BJ (cell line): ENCODE data around the gene MAGOH. TPM values are rescaled to one million over a fixed set of nuclear protein-coding genes. Genes with fewer than 3 reads are reported as not detected.
"Not testable (repeated sequence)": the region's sequence is repeated elsewhere in the genome, so short reads cannot be mapped to it uniquely, and the experiment has no call there.

Experiments used
- CTCF ChIA-PET: fragments of 350-600 bp; formaldehyde crosslinking; extraction: SDS; loops from one replicate; lab custom pipeline; 2021; ENCODE audit warnings: antibody characterized with exemption, inconsistent platforms; lab: Yijun Ruan, JAX
- POLR2A ChIA-PET: fragments of 300-600 bp; sonication (Branson Sonifier 250); formaldehyde crosslinking; extraction: SDS; loops from one replicate; lab custom pipeline; 2021; ENCODE audit warnings: antibody characterized with exemption; lab: Charles Lee
- DNase-seq: peaks from one replicate; pipeline ENCODE4 v3.0.0-alpha.2; 2011; ENCODE audit warnings: low read depth
- H3K27me3 ChIP-seq: 2 replicates; pipeline ENCODE4 v1.6.0; 2011; ENCODE audit warnings: low read length; ENCODE audit not compliant: control insufficient read depth, insufficient read depth
- H3K36me3 ChIP-seq: 2 replicates; pipeline ENCODE4 v1.5.1; 2011; ENCODE audit warnings: low read length; ENCODE audit not compliant: control insufficient read depth, insufficient read depth
- H3K4me3 ChIP-seq: 2 replicates; pipeline ENCODE4 v1.5.1; 2011; ENCODE audit warnings: low read depth, mild to moderate bottlenecking, control low read depth, low read length
- polyA plus RNA-seq: library from polyadenylated mRNA; depleted of rRNA; stranded (reverse); fragments of >200 nt; gene quantifications from 2 replicates; pipeline ENCODE4 v1.2.3, GENCODE V29; 2011
- TF ChIP-seq, protein P1 (sequence below): IDR thresholded peaks from 2 replicates; pipeline ENCODE4 v1.5.1; 2011; ENCODE audit warnings: low read depth, mild to moderate bottlenecking, control low read depth, inconsistent platforms, low read length, moderate library complexity; ENCODE audit not compliant: insufficient read depth

Gene MAGOH
- polyA plus RNA-seq, 1 experiment = 3.9 TPM

DNA sequence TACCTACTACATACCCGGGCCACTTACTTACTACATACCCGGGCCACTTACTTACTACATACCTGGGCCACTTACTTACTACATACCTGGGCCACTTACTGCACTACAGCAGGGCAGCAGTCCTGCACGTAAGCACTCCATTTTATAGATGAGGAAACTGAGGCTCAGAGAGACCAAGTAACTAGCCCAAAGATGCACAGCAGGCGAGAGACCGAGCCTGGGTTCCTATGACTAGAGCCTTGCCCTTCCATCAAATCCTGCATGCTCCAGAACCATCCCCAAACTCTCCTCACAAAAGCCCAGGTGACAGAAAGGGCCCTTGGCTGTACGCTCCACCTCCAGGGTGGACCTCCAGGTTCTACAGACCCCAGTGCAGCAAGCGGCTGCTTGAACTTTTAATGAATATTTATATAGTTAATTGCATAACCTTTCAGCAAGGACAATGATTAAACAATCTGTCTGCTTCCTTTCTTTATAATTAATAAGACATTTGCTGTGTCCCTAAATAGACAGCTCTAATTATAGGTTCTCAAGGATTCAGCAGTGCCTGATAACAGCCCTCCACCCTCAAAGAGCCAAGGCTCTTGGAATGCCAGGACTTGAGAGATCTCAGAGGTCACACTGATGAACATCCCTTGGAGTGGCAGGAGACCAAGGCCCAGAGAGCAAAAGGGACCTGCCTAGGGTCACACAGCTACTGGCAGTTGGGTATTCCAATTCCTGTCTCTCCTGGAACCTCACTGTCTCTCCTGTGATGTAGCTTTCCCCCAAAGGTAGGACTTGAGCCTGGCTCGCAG, 46.1 kb upstream of the MAGOH start:
- Histone ChIP-seq H3K36me3 (peaks cover 2% of the 10 kb centered on the region), H3K27me3 (no peaks in the 10 kb centered on the region), H3K4me3 (no peak overlapping the region)
- DNase-seq = no peak
- ChIA-PET CTCF (no interaction called here), POLR2A (no interaction called here)
- TF ChIP-seq, protein P1, sequence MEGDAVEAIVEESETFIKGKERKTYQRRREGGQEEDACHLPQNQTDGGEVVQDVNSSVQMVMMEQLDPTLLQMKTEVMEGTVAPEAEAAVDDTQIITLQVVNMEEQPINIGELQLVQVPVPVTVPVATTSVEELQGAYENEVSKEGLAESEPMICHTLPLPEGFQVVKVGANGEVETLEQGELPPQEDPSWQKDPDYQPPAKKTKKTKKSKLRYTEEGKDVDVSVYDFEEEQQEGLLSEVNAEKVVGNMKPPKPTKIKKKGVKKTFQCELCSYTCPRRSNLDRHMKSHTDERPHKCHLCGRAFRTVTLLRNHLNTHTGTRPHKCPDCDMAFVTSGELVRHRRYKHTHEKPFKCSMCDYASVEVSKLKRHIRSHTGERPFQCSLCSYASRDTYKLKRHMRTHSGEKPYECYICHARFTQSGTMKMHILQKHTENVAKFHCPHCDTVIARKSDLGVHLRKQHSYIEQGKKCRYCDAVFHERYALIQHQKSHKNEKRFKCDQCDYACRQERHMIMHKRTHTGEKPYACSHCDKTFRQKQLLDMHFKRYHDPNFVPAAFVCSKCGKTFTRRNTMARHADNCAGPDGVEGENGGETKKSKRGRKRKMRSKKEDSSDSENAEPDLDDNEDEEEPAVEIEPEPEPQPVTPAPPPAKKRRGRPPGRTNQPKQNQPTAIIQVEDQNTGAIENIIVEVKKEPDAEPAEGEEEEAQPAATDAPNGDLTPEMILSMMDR = no peak

DNA sequence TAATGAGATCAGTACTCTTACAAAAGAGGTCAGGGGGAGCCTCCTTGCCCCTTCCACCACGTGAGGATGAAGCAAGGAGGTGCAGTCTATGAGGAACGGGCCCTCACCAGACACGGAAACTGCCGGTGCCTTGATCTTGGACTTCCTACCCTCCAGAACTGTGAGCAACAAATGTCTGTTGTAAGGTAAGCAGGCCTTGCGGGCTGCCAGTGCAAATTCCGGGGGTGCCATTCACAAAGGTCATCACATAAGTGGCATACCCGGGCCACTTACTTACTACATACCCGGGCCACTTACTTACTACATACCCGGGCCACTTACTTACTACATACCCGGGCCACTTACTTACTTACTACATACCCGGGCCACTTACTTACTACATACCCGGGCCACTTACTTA, 44.8 kb upstream of the MAGOH start:
- DNase-seq, H3K4me3 ChIP-seq, H3K36me3 ChIP-seq, POLR2A ChIA-PET, H3K27me3 ChIP-seq, CTCF ChIA-PET: not testable (repeated sequence)

DNA sequence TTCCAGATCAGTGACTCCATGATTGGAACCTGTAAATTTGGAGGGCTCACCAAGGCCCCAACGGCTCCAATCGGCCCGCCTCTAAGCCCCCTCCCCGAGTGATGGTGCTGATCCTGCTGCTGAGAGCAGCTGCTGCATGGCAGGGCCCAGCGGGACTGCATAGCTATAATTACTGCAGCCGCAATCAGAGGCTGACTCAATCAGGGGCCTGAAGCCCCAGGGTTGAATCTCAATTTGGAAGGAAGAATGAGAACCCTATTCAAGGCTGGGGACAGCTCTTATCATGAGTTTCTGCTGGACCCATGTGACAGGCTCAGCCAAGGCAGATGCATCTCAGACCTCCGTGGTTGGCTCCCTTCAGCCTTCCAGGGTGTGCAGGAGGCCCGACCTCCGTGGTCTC, 42.8 kb upstream of the MAGOH start:
- Histone ChIP-seq H3K4me3 (no peak overlapping the region), H3K36me3 (peaks cover 2% of the 10 kb centered on the region), H3K27me3 (no peaks in the 10 kb centered on the region)
- TF ChIP-seq, protein P1 = no peak
- ChIA-PET CTCF (interaction anchor here (1.9 to 4.1 kb wide), 2 partner anchors 112 to 117 kb away, joined by 11 to 60 read pairs; no protein-coding TSS in a partner anchor), POLR2A (no interaction called here)
- DNase-seq = no peak

DNA sequence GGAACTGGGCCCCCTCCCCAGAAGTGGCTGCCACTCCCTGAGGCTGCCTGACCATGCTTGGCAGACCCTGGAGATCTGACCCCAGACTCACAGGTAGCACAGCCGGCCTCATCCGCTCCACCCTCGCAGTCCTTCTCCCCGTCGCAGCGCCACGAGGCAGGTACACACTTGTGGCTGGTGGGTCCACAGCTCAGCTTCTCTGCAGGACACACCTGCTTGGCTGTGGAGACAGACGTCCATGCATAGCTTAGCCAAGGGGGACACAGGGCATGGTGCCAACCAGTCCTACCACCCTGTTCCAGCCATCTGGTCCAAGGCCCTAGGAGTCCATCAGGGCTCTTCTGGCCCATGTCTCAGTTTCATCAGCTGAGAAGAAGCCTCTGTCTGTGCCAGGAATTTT, 42.2 kb upstream of the MAGOH start:
- TF ChIP-seq, protein P1 = no peak
- ChIA-PET CTCF (interaction anchor here (1.1 to 4.1 kb wide), 5 partner anchors 8 to 391 kb away, joined by 3 to 60 read pairs (median 3); no protein-coding TSS in a partner anchor), POLR2A (no interaction called here)
- H3K4me3 ChIP-seq = no peak overlapping the region
- DNase-seq = no peak
- H3K36me3 ChIP-seq = peaks cover 2% of the 10 kb centered on the region
- H3K27me3 ChIP-seq = no peaks in the 10 kb centered on the region

DNA sequence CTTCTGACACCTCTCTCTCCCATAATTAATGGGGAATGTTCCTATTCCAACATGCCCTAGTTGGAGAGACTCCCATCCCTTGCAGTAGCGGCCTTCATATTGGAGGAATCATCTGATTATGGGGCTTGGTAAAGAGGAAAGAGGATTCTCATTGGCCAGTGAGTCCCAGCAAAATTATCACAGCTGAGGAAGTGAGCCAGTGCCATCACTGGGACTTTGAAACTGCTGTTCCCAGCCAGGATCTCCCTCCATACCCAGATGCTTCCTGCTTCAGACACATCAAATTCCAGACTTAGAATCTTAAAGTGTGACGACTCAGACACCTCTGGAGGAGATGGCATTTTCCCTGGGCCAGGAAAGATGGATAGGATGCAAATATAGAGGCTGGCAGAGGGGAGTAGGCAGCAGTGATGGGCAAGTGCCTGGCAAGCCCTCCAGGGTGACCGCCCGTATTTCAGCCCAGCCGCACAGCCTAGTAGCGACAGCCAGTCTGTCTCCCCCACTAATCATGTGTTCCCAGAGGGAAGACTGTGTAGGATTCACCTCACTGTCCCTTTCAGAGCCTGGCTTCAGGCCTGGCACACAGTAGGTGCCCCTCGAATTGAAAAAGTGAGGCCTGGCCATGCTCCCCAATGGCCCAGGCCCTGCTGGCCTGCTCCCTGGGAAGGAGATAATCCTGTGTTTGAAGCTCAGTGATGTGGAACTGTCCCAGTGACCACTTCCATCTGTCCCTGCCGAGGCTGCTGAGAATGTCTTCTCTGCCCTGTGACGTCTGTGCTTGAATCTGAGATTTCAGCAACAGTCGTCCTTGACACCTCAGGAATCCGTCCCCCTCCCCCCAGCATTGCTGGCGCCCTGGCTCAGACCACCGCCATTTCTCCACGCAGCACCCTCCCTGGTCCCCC, 41.2 kb upstream of the MAGOH start:
- ChIA-PET CTCF (interaction anchor here (1.0 to 4.1 kb wide), 13 partner anchors 9 to 392 kb away, joined by 3 to 110 read pairs (median 4); no protein-coding TSS in a partner anchor), POLR2A (no interaction called here)
- DNase-seq = no peak
- no peaks in the 10 kb centered on the region for H3K27me3 ChIP-seq
- H3K36me3 ChIP-seq = peaks cover 2% of the 10 kb centered on the region
- no peak overlapping the region for H3K4me3 ChIP-seq
- TF ChIP-seq, protein P1 = no peak
